Measurements from ENCODE around the gene SP3.

Gene SP3

GRCh38 chr2:173964565-173965371, 405 bp downstream of the SP3 start:
- peak; percentile 88 for DNase-seq

- peak; percentile 94 for DNase-seq
Measured at GRCh38 chr2:173963817-173964564, 1.2 kb downstream of the SP3 start.

- peak; percentile 74 for DNase-seq
Measured at GRCh38 chr2:173963323-173963816, 1.8 kb downstream of the SP3 start.

GRCh38 chr2:173962583-173963110, 2.5 kb downstream of the SP3 start:
- DNase-seq: no peak

- no peak for DNase-seq
Measured at GRCh38 chr2:173962031-173962430, 3.1 kb downstream of the SP3 start.

- DNase-seq: no peak
Measured at GRCh38 chr2:173961346-173961705, 3.8 kb downstream of the SP3 start.

- no peak for DNase-seq
Measured at GRCh38 chr2:173959909-173960308, 5.3 kb downstream of the SP3 start.

- no peak for DNase-seq
Measured at GRCh38 chr2:173959358-173959884, 5.8 kb downstream of the SP3 start.

GRCh38 chr2:173958198-173958846, 6.9 kb downstream of the SP3 start:
- DNase-seq: no peak

GRCh38 chr2:173957517-173957916, 7.7 kb downstream of the SP3 start:
- no peak for DNase-seq

GRCh38 chr2:173956454-173956853, 8.7 kb downstream of the SP3 start:
- no peak for DNase-seq

GRCh38 chr2:173955867-173956266, 9.3 kb downstream of the SP3 start:
- DNase-seq: no peak

GRCh38 chr2:173955004-173955403, 10.2 kb downstream of the SP3 start:
- peak; percentile 23 for DNase-seq

GRCh38 chr2:173953047-173953424, 12.1 kb downstream of the SP3 start:
- no peak for DNase-seq

- no peak for DNase-seq
Measured at GRCh38 chr2:173952267-173953046, 12.7 kb downstream of the SP3 start.

GRCh38 chr2:173948842-173949241, 16.3 kb downstream of the SP3 start:
- no peak for DNase-seq

- DNase-seq: no peak
Measured at GRCh38 chr2:173948198-173948597, 17.0 kb downstream of the SP3 start.

- DNase-seq: no peak
Measured at GRCh38 chr2:173947131-173947530, 18.0 kb downstream of the SP3 start.

- DNase-seq: no peak
Measured at GRCh38 chr2:173943738-173944137, 21.4 kb downstream of the SP3 start.

- no peak for DNase-seq
Measured at GRCh38 chr2:173942861-173943523, 22.2 kb downstream of the SP3 start.

- DNase-seq: no peak
Measured at GRCh38 chr2:173941567-173941966, 23.6 kb downstream of the SP3 start.
